Activated T-cell treated with anti-CD3 and anti-CD28 coated beads, Interleukin-2, amount 50 U/mL, for 72 hours (primary cell): ENCODE data around the gene EPB41L4B. TPM values are rescaled to one million over a fixed set of nuclear protein-coding genes. Genes with fewer than 3 reads are reported as not detected.

ENCODE experiments used
- ATAC-seq, 2 donors: fragments of 150-1000 bp; cut with Tn5 transposase; replicated peaks in 1 of 2; 2 replicates each; pipeline ENCODE4 v1.10.0; 2021; ENCODE audit warnings: moderate library complexity in 2 of 2, mild to moderate bottlenecking in 1 of 2
- DNase-seq, 2 donors: peaks; one replicate each; pipeline ENCODE4 v3.0.0; 2021 to 2022; ENCODE audit warnings: mixed read lengths in 1 of 2
- H3K27ac Mint-ChIP-seq: one replicate; pipeline ENCODE4 v1.8.0; 2022; ENCODE audit warnings: mild to moderate bottlenecking, moderate library complexity, mixed read lengths
- H3K27me3 Mint-ChIP-seq: one replicate; pipeline ENCODE4 v1.8.0; 2022; ENCODE audit warnings: low read depth, mixed read lengths
- H3K36me3 Mint-ChIP-seq, 2 donors: one replicate each; pipeline ENCODE4 v1.8.0; 2022; ENCODE audit warnings: mixed read lengths in 2 of 2, mild to moderate bottlenecking in 1 of 2; ENCODE audit not compliant: insufficient read depth in 2 of 2
- H3K4me1 Mint-ChIP-seq: one replicate; pipeline ENCODE4 v1.8.0; 2022; ENCODE audit warnings: low read depth, mixed read lengths
- H3K4me3 Mint-ChIP-seq, 2 donors: one replicate each; pipeline ENCODE4 v1.8.0; 2022; ENCODE audit warnings: mild to moderate bottlenecking in 2 of 2, mixed read lengths in 2 of 2, moderate library complexity in 2 of 2
- H3K9me3 Mint-ChIP-seq, 2 donors: one replicate each; pipeline ENCODE4 v1.8.0; 2022; ENCODE audit warnings: mixed read lengths in 2 of 2
- total RNA-seq, 2 donors: library from RNA; stranded (reverse); gene quantifications; one replicate each; pipeline ENCODE4 v1.2.3, GENCODE V29; 2022

The EPB41L4B gene
- total RNA-seq, 2 donors from 2014 or later, result 1.6 to 3.8 TPM

GRCh38 chr9:109250771-109251079, 70.1 kb downstream of the EPB41L4B start:
- H3K4me1 Mint-ChIP-seq, result no peaks in the 10 kb centered on the region
- no peaks in the 10 kb centered on the region for H3K9me3 Mint-ChIP-seq
- no peak overlapping the region for H3K27ac Mint-ChIP-seq
- peaks cover 16% of the 10 kb centered on the region for H3K27me3 Mint-ChIP-seq
- DNase-seq, result no peak
- no peaks in the 10 kb centered on the region for H3K36me3 Mint-ChIP-seq
- no peak overlapping the region for H3K4me3 Mint-ChIP-seq
- ATAC-seq, result no peak

DNA sequence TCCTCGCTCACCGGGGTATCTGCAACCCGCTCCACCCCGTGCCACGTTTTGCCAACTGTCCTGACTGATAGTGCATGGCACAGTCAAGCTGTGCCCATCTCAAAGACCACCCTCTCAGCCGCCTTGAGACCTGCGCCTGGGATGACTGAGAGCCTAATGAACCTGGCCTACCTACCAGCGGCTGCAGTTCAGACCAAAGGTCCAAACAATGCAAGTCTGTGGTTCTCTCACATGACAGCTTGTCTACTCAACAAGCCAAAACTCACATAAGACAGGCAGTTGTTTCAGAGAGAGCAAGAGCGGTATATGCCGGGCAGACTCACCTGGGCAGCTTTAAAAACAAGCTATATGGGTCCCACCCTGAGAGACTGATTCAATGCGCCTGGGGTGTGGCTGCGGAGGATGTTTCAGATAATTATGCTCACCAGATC, 70.5 kb downstream of the EPB41L4B start:
- DNase-seq, result no peak
- Mint-ChIP-seq H3K4me3 (no peak overlapping the region), H3K9me3 (no peaks in the 10 kb centered on the region), H3K27me3 (peaks cover 20% of the 10 kb centered on the region), H3K36me3 (no peaks in the 10 kb centered on the region), H3K4me1 (no peaks in the 10 kb centered on the region), H3K27ac (no peak overlapping the region)
- no peak for ATAC-seq

GRCh38 chr9:109249615-109250014, 71.2 kb downstream of the EPB41L4B start:
- H3K27ac Mint-ChIP-seq, result no peak overlapping the region
- no peak overlapping the region for H3K4me3 Mint-ChIP-seq
- DNase-seq (no peak), ATAC-seq (no peak)
- H3K4me1 Mint-ChIP-seq, result peaks cover 3% of the 10 kb centered on the region
- no peaks in the 10 kb centered on the region for H3K36me3 Mint-ChIP-seq
- peaks cover 27% of the 10 kb centered on the region for H3K27me3 Mint-ChIP-seq
- no peaks in the 10 kb centered on the region for H3K9me3 Mint-ChIP-seq

DNA sequence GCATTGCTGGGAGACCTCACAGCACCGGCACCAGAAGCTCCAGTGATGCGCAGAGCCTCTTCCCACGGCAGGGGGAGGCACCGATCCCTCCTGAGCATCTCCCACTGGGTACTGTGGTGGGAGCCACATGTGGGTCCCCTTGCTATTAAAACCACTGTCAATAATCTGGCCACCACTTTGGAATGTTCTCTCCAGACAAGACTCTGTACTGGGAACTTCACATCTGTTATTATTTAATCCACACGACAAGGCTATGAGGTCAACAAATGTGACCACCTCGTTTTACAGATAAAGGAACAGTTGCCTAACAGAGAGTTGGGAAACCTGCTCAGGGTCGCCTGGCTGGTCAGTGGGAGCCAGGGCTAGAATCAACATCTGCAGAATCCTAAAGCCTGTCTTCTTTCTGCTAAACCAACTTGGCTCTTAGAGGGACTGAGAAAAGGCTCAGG, 72.7 kb downstream of the EPB41L4B start:
- Mint-ChIP-seq H3K9me3 (no peaks in the 10 kb centered on the region), H3K27me3 (peaks cover 41% of the 10 kb centered on the region), H3K4me3 (no peak overlapping the region), H3K4me1 (peaks cover 10% of the 10 kb centered on the region), H3K27ac (no peak overlapping the region), H3K36me3 (no peaks in the 10 kb centered on the region)
- no peak for DNase-seq
- no peak for ATAC-seq

DNA sequence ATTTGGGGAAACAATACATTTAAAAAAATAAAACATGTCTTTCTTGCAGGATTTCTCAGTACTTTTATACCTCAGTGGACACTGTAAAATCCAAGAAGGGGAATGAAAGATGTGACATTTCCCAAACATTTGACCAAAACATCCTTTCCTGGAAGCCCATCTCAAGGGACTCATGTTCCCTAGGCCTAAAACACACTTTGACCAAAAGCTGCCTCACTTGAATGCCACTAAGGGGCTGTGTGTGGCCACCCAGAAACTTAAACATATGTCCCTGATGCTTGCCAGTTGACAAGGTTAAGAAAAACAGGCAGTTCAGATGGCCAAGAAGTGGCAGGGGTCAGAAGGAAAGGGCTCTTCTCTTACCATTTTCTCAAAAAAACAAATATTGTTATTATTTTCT, 73.6 kb downstream of the EPB41L4B start:
- Mint-ChIP-seq H3K4me3 (no peak overlapping the region), H3K9me3 (no peaks in the 10 kb centered on the region), H3K36me3 (no peaks in the 10 kb centered on the region), H3K27ac (no peak overlapping the region), H3K4me1 (peaks cover 10% of the 10 kb centered on the region), H3K27me3 (peaks cover 41% of the 10 kb centered on the region)
- ATAC-seq, result no peak
- DNase-seq, result no peak

GRCh38 chr9:109246533-109246932, 74.3 kb downstream of the EPB41L4B start:
- no peaks in the 10 kb centered on the region for H3K36me3 Mint-ChIP-seq
- no peak overlapping the region for H3K27ac Mint-ChIP-seq
- peaks cover 10% of the 10 kb centered on the region for H3K4me1 Mint-ChIP-seq
- no peak overlapping the region for H3K4me3 Mint-ChIP-seq
- no peak for DNase-seq
- no peaks in the 10 kb centered on the region for H3K9me3 Mint-ChIP-seq
- ATAC-seq, result no peak
- peaks cover 41% of the 10 kb centered on the region for H3K27me3 Mint-ChIP-seq

- Mint-ChIP-seq H3K27ac (no peak overlapping the region), H3K9me3 (no peaks in the 10 kb centered on the region), H3K36me3 (no peaks in the 10 kb centered on the region), H3K27me3 (peaks cover 41% of the 10 kb centered on the region), H3K4me3 (no peak overlapping the region), H3K4me1 (peaks cover 10% of the 10 kb centered on the region)
- ATAC-seq, result no peak
- no peak for DNase-seq
Observed at GRCh38 chr9:109245310-109245897, 75.5 kb downstream of the EPB41L4B start.

DNA sequence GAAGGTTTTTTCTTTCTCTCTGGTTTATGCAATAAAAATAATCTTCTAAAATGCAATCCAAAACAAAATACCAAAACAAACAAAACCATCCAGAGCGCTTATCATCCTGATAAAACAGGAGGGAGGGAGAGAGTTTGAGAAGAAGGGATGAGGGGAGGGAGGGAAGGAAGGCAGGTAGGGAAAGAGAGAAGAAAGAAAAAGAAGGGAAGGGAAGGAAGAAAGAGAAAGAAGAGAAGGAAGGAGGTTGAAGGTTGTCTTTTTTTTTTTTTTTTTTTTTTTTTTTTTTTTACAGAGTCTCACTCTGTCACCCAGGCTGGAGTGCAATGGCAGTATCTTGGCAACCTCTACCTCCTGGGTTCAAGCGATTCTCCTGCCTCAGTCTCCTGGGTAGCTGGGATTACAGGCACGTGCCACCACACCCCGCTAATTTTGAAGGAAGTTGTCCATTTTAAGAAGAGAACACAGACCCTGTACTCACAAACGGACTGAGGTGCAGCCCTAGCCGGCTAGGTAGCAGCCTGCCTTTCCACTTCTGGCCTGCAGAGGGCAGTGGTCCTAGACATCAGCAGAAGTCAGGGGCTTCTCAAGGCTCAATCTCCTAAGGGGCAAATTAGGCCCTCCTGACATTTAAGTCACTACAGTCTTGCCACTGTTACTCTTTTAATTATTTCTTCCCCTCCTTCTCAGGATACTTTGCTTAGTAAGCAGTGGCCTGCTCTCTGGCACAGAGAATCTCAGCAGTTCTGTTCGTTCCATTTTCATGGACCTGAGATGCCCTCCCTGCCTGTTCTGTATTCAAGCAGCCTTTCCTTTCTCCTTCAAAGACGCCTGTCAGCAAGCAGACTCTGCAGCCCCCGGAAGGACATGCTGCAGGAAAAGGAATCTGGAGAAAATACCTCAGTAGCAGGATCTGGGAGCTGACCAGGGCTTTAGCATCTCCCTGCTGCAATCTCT, 76.4 kb downstream of the EPB41L4B start:
- Mint-ChIP-seq H3K27me3 (peaks cover 46% of the 10 kb centered on the region), H3K27ac (no peak overlapping the region), H3K4me1 (peaks cover 10% of the 10 kb centered on the region), H3K9me3 (no peaks in the 10 kb centered on the region), H3K4me3 (peak overlapping the region; percentile 33 to 38), H3K36me3 (no peaks in the 10 kb centered on the region)
- ATAC-seq (peak; percentile 82 to 89), DNase-seq (peak; percentile 75 to 76)

- Mint-ChIP-seq H3K4me1 (peaks cover 10% of the 10 kb centered on the region), H3K9me3 (no peaks in the 10 kb centered on the region), H3K27me3 (peaks cover 60% of the 10 kb centered on the region), H3K27ac (no peak overlapping the region), H3K4me3 (no peak overlapping the region), H3K36me3 (no peaks in the 10 kb centered on the region)
- ATAC-seq, result no peak
- DNase-seq, result no peak
Observed at GRCh38 chr9:109242741-109243140, 78.1 kb downstream of the EPB41L4B start.

- ATAC-seq, result no peak
- Mint-ChIP-seq H3K27me3 (peaks cover 67% of the 10 kb centered on the region), H3K4me3 (no peak overlapping the region), H3K36me3 (no peaks in the 10 kb centered on the region), H3K4me1 (peaks cover 10% of the 10 kb centered on the region), H3K27ac (no peak overlapping the region), H3K9me3 (no peaks in the 10 kb centered on the region)
- no peak for DNase-seq
Observed at GRCh38 chr9:109242014-109242413, 78.8 kb downstream of the EPB41L4B start.

GRCh38 chr9:109241207-109241606, 79.7 kb downstream of the EPB41L4B start:
- H3K27ac Mint-ChIP-seq, result no peak overlapping the region
- no peaks in the 10 kb centered on the region for H3K36me3 Mint-ChIP-seq
- H3K27me3 Mint-ChIP-seq, result peaks cover 66% of the 10 kb centered on the region
- peaks cover 10% of the 10 kb centered on the region for H3K4me1 Mint-ChIP-seq
- no peak for DNase-seq
- H3K4me3 Mint-ChIP-seq, result no peak overlapping the region
- H3K9me3 Mint-ChIP-seq, result no peaks in the 10 kb centered on the region
- ATAC-seq, result no peak

DNA sequence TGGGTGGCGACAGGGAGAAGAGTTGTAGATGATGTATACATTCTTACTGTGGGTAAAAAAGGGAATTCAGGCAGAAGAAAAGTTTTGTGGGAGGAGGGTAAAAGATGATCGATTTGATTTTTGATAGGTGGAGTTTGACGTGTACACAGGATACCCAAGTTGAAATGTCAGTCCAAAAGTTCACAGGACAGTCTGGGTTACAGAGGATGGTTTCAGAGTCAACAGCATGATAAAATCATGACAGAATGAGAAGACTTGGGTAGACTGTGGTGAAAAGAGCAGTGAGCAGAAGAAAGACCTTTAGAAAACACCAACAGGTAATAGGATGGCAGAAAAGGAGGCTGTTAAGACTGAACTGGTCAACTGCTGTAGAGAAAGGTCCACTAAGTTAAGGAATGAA, 81.6 kb downstream of the EPB41L4B start:
- no peaks in the 10 kb centered on the region for H3K36me3 Mint-ChIP-seq
- no peaks in the 10 kb centered on the region for H3K9me3 Mint-ChIP-seq
- H3K4me3 Mint-ChIP-seq, result no peak overlapping the region
- H3K27ac Mint-ChIP-seq, result no peak overlapping the region
- peaks cover 3% of the 10 kb centered on the region for H3K4me1 Mint-ChIP-seq
- peaks cover 48% of the 10 kb centered on the region for H3K27me3 Mint-ChIP-seq
- no peak for DNase-seq
- no peak for ATAC-seq

DNA sequence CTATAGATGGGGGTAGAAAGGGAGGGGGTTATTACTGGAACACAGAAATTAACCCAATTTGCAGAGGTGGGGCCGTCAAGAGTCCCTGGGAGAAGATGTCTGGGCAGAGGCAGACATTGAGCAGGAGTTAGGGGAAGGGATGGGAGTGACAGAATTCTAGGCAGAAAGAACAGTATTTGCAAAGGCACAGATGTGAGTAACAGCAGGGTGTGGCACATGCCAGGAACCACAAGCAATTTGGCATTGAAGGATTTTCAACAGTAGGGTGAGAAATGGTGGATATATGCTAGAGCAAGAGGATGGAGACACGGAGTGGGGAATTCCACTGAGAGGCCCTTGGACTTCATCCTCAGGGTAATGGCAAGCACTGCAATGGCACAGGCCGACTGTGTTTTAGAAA, 82.2 kb downstream of the EPB41L4B start:
- no peak for DNase-seq
- Mint-ChIP-seq H3K4me1 (no peaks in the 10 kb centered on the region), H3K4me3 (no peak overlapping the region), H3K27me3 (peaks cover 48% of the 10 kb centered on the region), H3K27ac (no peak overlapping the region), H3K9me3 (no peaks in the 10 kb centered on the region), H3K36me3 (no peaks in the 10 kb centered on the region)
- ATAC-seq, result no peak
